Rectal smooth muscle tissue (tissue), 1 donor: ENCODE results near the gene DNASE1L3.

ENCODE experiments used
- H3K27ac ChIP-seq: one replicate; pipeline ENCODE4 v1.7.0; 2013; ENCODE audit warnings: low read depth, low read length, inconsistent platforms
- H3K27me3 ChIP-seq: one replicate; pipeline ENCODE4 v1.7.0; 2013; ENCODE audit warnings: low read length; ENCODE audit not compliant: control insufficient read depth, insufficient read depth
- H3K36me3 ChIP-seq: one replicate; pipeline ENCODE4 v1.7.0; 2013; ENCODE audit warnings: low read length; ENCODE audit not compliant: control insufficient read depth, insufficient read depth
- H3K4me1 ChIP-seq: one replicate; pipeline ENCODE4 v1.7.0; 2013; ENCODE audit warnings: low read length; ENCODE audit not compliant: control insufficient read depth, insufficient read depth
- H3K4me3 ChIP-seq: one replicate; pipeline ENCODE4 v1.7.0; 2013; ENCODE audit warnings: low read length
- H3K9ac ChIP-seq: one replicate; pipeline ENCODE4 v1.7.0; 2013; ENCODE audit warnings: low read length

The DNASE1L3 gene

DNA sequence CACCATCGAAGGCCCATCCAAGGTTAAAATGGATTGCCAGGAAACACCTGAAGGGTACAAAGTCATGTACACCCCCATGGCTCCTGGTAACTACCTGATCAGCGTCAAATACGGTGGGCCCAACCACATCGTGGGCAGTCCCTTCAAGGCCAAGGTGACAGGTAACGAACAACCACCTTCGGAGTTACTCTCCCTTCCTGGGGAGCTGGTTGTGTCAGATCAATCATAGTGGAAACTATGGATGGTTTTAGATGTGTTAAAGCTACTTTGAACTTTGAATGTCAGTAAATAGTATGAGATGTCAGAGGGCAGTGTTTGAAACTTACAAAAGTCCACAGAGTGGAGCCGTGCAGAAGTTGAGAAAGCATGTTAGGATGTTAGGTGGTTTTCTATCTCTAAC lies 42.3 kb downstream of the DNASE1L3 start:
- peaks cover 30% of the 10 kb centered on the region for H3K4me1 ChIP-seq
- peaks cover 17% of the 10 kb centered on the region for H3K36me3 ChIP-seq
- H3K27me3 ChIP-seq, result no peaks in the 10 kb centered on the region
- H3K4me3 ChIP-seq, result no peak overlapping the region
- peak overlapping the region; percentile 53 for H3K27ac ChIP-seq
- H3K9ac ChIP-seq, result no peak overlapping the region

DNA sequence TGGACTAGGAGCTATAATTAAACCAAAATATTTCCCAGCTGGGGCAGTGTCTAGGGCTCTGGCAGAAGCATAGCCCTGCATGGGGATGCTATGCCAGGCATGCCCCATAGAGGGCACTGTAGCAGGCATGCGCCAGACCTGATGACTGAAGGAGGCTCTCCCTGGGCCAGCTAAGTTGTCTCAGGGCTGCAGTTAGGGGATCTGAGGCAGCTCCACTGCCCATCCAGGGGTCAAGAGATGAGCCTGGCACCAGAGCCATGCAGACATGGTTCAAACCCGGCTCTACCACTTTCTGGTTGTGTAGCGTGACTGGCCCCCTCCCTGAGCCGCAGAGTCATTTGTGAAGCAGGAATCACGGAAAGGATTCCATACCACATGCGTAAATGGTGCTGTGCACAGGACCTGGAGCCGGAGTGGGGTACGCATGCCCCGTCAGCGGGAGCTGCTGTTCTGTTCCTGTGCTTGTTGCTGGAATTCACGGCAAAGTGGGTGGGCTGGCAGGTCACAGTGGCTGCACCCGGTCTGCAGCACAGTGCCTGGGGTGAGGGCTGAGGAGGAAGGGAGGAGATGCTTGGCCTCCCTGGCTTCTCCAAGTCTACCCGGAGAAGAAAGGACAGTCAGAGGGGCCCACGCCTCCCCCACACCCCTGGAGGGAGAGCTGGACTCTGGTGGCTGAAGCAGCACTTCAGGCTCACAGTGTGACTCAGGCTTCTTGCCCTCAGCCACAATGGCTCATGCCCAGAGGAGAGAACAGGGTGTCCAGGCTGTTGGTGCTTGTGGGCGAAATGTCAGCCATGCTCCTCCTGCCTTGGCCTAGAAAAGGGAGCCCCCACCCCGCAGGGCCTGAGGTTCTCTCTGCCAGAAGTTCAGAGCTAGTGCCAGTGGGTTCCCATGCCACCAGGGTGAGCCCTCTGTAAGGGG lies 43.1 kb downstream of the DNASE1L3 start:
- H3K27me3 ChIP-seq, result no peaks in the 10 kb centered on the region
- no peak overlapping the region for H3K9ac ChIP-seq
- peaks cover 30% of the 10 kb centered on the region for H3K4me1 ChIP-seq
- H3K4me3 ChIP-seq, result no peak overlapping the region
- H3K36me3 ChIP-seq, result peaks cover 24% of the 10 kb centered on the region
- H3K27ac ChIP-seq, result peak overlapping the region; percentile 53

DNA sequence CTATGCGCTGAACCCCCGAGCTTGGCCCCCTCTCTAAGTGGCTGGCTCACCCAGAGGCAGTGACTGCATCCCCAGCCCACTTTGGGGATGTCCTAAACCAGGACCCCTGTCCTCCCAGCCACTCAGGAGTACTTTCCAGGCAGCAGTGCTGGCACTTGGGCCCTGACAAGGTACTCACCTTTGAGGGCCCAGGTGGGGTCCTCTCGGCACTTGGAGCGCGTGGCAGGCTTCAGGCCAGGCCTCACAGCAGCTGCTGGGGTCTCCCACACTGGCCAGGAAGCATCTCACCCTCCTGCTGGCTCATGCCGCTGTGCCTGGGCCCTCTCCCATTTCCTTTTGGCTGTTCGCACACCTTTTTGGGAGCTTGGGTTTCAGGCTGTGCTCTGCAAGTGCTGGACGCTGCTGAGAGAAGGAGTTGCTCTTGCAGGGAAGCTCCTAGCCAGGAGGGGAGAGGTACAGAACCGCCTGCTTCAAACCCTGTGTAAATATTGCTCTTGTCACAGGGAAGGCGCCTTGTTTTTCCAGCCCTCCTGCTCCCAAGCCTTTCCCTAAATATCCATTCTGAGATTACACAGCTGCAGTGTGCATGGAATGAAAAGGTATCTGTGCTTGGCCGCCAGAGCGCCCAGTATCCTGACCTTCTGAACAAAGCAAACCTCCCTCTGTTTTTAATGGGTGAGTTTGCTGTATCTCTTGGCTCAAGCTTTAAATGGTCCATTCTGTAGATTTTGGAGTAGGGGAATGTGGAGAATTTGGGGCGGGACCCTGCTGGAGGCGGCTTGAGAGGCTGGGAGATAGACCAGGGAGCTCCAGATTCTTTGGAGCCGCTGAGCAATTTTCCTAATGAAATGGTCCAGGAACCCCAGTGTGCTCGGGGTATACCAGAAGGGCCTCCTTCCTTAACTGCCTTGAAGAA lies 45.6 kb downstream of the DNASE1L3 start:
- no peak overlapping the region for H3K4me3 ChIP-seq
- H3K4me1 ChIP-seq, result peaks cover 36% of the 10 kb centered on the region
- no peak overlapping the region for H3K9ac ChIP-seq
- H3K27me3 ChIP-seq, result no peaks in the 10 kb centered on the region
- H3K36me3 ChIP-seq, result peaks cover 36% of the 10 kb centered on the region
- peak overlapping the region; percentile 87 for H3K27ac ChIP-seq

DNA sequence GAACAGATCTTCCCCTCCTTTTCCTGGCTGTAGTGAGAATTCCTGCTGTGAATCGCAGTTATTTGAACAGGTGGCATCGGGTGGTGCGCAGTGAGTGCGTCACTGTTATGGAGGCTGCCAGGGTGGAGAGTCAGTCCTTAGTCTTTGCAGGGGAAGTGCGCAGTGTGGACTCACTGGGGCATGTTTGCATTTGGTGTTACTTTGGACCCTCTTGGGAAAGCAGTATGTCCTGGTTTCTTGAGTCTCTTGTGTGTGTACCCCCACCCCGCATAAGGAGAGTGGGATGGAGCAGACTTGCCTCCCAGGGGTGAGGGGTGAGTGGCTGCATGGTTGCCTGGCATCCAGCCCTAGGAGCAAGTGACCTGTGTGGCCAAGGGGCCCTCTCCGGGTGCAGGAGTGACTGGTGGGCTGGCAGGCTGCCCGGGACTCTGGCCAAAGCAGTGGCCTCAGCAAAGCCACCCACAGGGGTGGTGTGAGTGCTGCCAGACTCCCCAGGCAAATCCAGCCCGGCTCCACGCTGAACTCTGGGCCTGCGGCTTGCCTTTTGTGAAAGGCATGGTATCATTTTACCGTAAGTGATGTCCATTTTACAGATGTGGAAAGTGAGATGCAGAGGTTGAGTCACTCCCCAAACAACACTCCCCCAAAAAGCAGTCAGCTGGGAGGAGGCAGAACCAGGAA lies 46.4 kb downstream of the DNASE1L3 start:
- peak overlapping the region; percentile 87 for H3K27ac ChIP-seq
- H3K27me3 ChIP-seq, result no peaks in the 10 kb centered on the region
- H3K36me3 ChIP-seq, result peaks cover 34% of the 10 kb centered on the region
- H3K4me1 ChIP-seq, result peaks cover 36% of the 10 kb centered on the region
- no peak overlapping the region for H3K9ac ChIP-seq
- H3K4me3 ChIP-seq, result no peak overlapping the region

DNA sequence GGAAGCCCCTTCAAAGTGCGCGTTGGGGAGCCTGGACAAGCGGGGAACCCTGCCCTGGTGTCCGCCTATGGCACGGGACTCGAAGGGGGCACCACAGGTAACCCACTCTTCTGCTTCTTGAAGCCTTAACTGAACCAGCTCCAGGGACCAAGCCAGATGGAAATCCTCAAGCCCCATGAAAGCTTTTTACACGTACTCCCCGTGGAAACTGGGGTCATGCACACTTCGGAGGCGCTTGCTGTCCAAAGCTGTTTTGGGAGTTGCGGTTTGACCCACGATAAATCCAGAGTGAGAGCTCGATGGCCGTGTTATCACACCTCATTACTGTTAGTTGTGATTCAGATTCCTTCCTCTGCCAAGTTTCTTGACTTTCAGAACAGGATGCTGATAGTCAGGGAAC lies 47.5 kb downstream of the DNASE1L3 start:
- Histone ChIP-seq H3K36me3 (peaks cover 34% of the 10 kb centered on the region), H3K4me1 (peaks cover 37% of the 10 kb centered on the region), H3K27ac (peak overlapping the region; percentile 87), H3K27me3 (no peaks in the 10 kb centered on the region), H3K4me3 (no peak overlapping the region), H3K9ac (no peak overlapping the region)

DNA sequence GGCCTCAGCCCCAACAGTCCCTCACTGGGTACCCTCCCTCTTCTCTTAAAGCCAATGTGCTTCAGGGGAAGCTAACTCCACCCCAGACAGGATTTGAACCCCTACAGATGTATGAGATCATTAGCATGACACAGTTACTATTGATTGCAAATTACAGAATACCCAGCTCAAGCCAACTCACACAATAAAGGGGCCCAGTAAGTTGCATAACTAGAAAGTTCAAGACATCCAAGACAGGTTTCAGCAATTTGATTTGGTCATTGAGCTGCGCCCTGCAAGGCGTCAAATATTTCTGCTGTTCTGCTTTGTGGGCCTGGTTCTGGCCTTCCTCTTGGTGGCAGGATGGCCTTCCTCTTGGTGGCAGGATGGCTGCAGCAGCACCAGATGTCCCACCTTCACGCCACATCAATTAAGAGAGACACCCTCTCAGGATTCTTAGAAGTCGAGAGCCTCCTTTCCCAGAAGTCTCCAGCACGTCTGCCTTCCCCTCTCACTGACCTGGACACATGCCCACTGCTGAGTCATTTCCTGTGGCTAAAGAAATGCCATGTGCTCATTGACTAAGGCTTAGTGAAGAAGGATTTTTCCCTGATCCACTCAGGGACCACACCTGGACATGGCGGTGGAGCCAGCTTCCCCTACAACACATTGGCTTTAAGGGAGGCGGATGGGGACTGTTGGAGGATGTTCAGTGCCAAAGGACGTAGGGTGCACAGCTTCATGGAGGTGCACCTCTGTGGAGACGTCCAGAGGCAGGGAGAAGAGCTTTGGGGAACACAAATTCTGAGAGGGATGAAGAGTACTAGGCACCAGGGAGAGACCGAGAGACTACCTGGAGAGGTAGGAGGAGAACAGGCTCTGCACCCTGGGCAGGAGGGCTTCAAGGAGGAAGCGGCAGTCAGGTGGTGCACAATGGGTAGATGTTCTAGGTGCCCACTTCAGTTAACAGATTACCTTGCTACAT lies 49.1 kb downstream of the DNASE1L3 start:
- peaks cover 39% of the 10 kb centered on the region for H3K4me1 ChIP-seq
- H3K27me3 ChIP-seq, result no peaks in the 10 kb centered on the region
- peak overlapping the region; percentile 53 for H3K27ac ChIP-seq
- H3K36me3 ChIP-seq, result peaks cover 36% of the 10 kb centered on the region
- H3K9ac ChIP-seq, result no peak overlapping the region
- no peak overlapping the region for H3K4me3 ChIP-seq

DNA sequence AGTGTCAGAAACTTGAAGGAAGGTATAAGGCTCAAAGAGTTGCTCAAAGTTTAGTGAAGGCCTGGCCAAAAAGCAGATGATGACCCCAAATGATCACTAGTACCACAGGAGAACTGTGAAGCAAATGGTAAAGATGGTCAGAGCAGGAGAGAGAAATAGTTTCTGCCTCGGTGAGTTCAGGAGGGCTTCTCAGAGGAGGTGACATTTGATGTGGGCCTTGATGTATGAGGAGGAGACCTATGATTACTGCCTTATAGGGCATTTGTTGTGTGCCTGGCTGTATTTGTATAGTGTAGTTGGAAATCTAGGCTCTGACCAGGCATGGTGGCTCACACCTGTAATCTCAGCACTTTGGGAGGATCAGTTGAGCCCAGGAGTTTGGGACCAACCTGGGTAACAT lies 50.4 kb downstream of the DNASE1L3 start:
- Histone ChIP-seq H3K27ac (no peak overlapping the region), H3K4me1 (peaks cover 32% of the 10 kb centered on the region), H3K36me3 (peaks cover 43% of the 10 kb centered on the region), H3K27me3 (no peaks in the 10 kb centered on the region), H3K9ac (no peak overlapping the region), H3K4me3 (no peak overlapping the region)

DNA sequence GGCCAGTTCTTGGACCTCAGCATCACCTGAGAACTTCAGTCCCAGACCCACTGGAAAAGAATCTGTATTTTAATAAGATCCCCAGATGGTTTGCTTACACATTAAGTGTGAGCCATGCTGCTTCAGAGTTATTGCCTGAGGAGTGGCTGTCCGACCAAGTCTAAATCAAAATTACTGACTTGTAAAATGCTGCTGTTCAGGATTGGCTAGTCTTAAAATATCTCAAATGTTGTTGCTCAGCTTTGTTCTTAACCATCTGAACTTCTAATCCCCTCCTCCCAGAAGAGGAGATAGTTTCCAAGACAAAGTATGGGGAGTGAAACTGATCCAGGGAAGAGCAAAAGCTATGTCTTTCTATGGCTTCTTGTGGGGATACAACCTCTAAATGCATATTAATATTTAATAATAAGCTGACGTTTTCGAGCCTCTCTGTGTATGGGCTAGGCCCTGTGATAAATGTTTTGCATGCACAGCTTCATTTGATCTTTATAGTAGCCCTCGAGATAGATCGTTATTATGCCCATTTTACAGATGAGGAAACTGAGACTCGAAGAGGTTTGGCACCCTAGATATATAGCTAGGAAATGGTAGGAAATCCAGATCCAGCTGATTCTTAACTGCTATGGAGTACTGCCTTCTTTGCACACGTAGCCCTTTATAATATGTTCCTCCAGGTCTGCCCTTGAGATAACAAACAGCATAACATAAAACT lies 52.2 kb downstream of the DNASE1L3 start:
- Histone ChIP-seq H3K27ac (peak overlapping the region; percentile 69), H3K27me3 (no peaks in the 10 kb centered on the region), H3K9ac (no peak overlapping the region), H3K4me3 (no peak overlapping the region), H3K4me1 (peaks cover 19% of the 10 kb centered on the region), H3K36me3 (peaks cover 42% of the 10 kb centered on the region)

DNA sequence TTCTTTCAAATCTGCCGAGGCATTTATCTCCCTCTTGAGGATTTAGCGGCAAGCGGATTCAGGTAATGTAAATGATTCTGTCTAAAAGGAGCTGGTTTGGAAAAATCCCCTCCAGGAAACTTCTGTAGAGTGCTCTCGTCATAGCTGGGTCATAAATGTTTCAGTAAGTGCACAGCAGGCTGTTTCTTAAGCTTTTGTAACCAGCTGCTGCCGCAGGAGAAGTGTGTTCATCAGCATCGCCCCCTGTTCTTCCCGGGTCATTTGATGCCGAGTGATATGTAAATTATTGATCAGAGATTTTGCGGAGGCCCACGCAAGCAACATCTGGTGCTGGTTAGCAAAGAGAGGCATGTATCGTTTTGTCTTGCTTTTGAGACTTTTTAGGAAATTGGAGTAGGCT lies 53.1 kb downstream of the DNASE1L3 start:
- H3K4me1 ChIP-seq, result peaks cover 19% of the 10 kb centered on the region
- no peaks in the 10 kb centered on the region for H3K27me3 ChIP-seq
- peak overlapping the region; percentile 69 for H3K27ac ChIP-seq
- H3K9ac ChIP-seq, result no peak overlapping the region
- H3K4me3 ChIP-seq, result no peak overlapping the region
- H3K36me3 ChIP-seq, result peaks cover 43% of the 10 kb centered on the region

DNA sequence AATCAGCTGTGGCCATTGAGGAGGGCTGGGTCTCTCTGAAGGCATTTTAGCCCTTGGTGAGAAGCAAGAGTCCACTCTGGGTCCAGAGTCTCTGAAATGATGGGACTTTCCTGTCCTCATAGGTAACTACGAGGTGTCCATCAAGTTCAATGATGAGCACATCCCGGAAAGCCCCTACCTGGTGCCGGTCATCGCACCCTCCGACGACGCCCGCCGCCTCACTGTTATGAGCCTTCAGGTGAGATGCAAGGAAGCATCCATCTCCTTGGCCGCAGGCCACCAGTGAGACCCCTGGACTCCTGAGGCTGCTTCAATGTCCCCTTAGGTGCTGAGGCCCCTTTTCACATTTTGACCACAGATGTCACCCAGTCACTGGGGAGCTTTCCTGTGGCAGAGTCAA lies 54.9 kb downstream of the DNASE1L3 start:
- Histone ChIP-seq H3K9ac (no peak overlapping the region), H3K27ac (no peak overlapping the region), H3K4me3 (no peak overlapping the region), H3K36me3 (peaks cover 46% of the 10 kb centered on the region), H3K4me1 (peaks cover 19% of the 10 kb centered on the region), H3K27me3 (no peaks in the 10 kb centered on the region)
